Measurements from ENCODE around the gene GATAD2A. TPM values are rescaled to one million over a fixed set of nuclear protein-coding genes. Genes with fewer than 3 reads are reported as not detected.
A peak's percentile ranks its signal among the peaks of the same experiment; 100 is the strongest.
"Not testable (repeated sequence)": the region's sequence is repeated elsewhere in the genome, so short reads cannot be mapped to it uniquely, and the experiment has no call there.

GATAD2A gene
- total and polyA plus RNA-seq, 10 of the 15 experiments (the other 5 are each of a cell fraction or from before 2014, with no cell fraction given), result 2.6 to 173 (median 32.0) TPM

GRCh38 chr19:19471682-19472081 is 66.2 kb downstream of the GATAD2A start:
- no peak overlapping the region for H2AFZ ChIP-seq (ENCODE audit: control insufficient read depth, low read depth, low read length)
- H3K4me2 ChIP-seq (ENCODE audit: control insufficient read depth, insufficient read depth), result peak overlapping the region; percentile 52; the same call in 1 of the 2 replicates
- ChIA-PET CTCF (interaction anchor here (0.6 to 0.9 kb wide), 3 partner anchors 18 to 129 kb away, joined by 3 to 4 read pairs (median 3); no protein-coding TSS in a partner anchor), SMC1A (ENCODE audit: uncharacterized antibody, unreplicated experiment) (interaction anchor here (1.2 to 1.4 kb wide), 2 partner anchors 9 to 13 kb away, joined by 3 read pairs; no protein-coding TSS in a partner anchor), POLR2A (no interaction called here), RAD21 (ENCODE audit: unreplicated experiment) (no interaction called here)
- 18% methylated on average over 6 of the region's 6 CpGs for WGBS (ENCODE audit: insufficient coverage, insufficient replicate concordance, low lambda C conversion rate, missing lambda C conversion rate)
- H3K27ac ChIP-seq (ENCODE audit: control insufficient read depth, insufficient read depth), result 0 out of 2 replicates have a peak overlapping the region, but pooled peaks have one; percentile 3
- peaks cover 5% of the 10 kb centered on the region for H4K20me1 ChIP-seq (ENCODE audit: control insufficient read depth, insufficient read depth)
- in situ Hi-C loops (cut with MboI) (no loop called here), intact Hi-C loops (cut with micrococcal nuclease; ENCODE audit: unreplicated experiment) (loop anchor here (5.0 kb wide), 1 partner anchor 84 kb away; no protein-coding TSS in a partner anchor)
- no peaks in the 10 kb centered on the region for H3K27me3 ChIP-seq (replicated peaks in 1 of 2; ENCODE audit: control insufficient read depth in 2 of 2, insufficient read depth in 2 of 2, low read length in 1 of 2)
- peaks cover 24% of the 10 kb centered on the region for H3K79me2 ChIP-seq (ENCODE audit: control insufficient read depth, insufficient read depth, low read length)
- TF ChIP-seq RUNX3 (IDR thresholded peaks at IDR 0.05; ENCODE audit: low read length) (peak; percentile 61), HDGF (IDR thresholded peaks at IDR 0.05) (no peak), IRF3 (IDR thresholded peaks at IDR 0.05) (no peak), ZNF687 (IDR thresholded peaks at IDR 0.05) (no peak), EZH2 (IDR thresholded peaks at IDR 0.05; ENCODE audit: borderline replicate concordance, control insufficient read depth, low read depth, low read length) (no peak), CTCF (IDR thresholded peaks at IDR 0.05 in 2 of 3, conservative IDR thresholded peaks at IDR 0.05 in 1 of 3; ENCODE audit: control insufficient read depth in 2 of 3, extremely low read depth in 1 of 3, insufficient read depth in 1 of 3, low read depth in 3 of 3, low read length in 3 of 3) (no peak), POLR2A (IDR thresholded peaks at IDR 0.05; ENCODE audit: low read depth, low read length) (peak; percentile 29; the same call in 1 of the 2 replicates)
- peaks cover 36% of the 10 kb centered on the region for H3K4me1 ChIP-seq (ENCODE audit: control insufficient read depth, insufficient read depth, low read length)
- FAIRE-seq (no peak), ATAC-seq (peak; percentile 60), DNase-seq (ENCODE audit: low read depth, low spot score) (no peak)
- H3K36me3 ChIP-seq (ENCODE audit: control insufficient read depth in 2 of 2, insufficient read depth in 2 of 2, low read length in 1 of 2), result peaks cover 12% of the 10 kb centered on the region in 2 experiments
- H3K9me3 ChIP-seq (replicated peaks; ENCODE audit: control insufficient read depth, insufficient read depth, low read length), result peaks cover 25% of the 10 kb centered on the region
- no peak overlapping the region for H3K9ac ChIP-seq (ENCODE audit: control insufficient read depth, insufficient read depth, low read length)
- no peak overlapping the region for H3K4me3 ChIP-seq
- BruUV-seq (replicated peaks), result no TSS peak

GRCh38 chr19:19472106-19472505 is 66.6 kb downstream of the GATAD2A start:
- BruUV-seq (replicated peaks); RAD21 ChIA-PET (ENCODE audit: unreplicated experiment); FAIRE-seq; DNase-seq (ENCODE audit: low read depth, low spot score); H3K4me3 ChIP-seq; H2AFZ ChIP-seq (ENCODE audit: control insufficient read depth, low read depth, low read length); H3K27me3 ChIP-seq (replicated peaks in 1 of 2; ENCODE audit: control insufficient read depth in 2 of 2, insufficient read depth in 2 of 2, low read length in 1 of 2); H3K9ac ChIP-seq (ENCODE audit: control insufficient read depth, insufficient read depth, low read length); POLR2A ChIA-PET; H4K20me1 ChIP-seq (ENCODE audit: control insufficient read depth, insufficient read depth); in situ Hi-C loops (cut with MboI): not testable (repeated sequence)
- peak overlapping the region; percentile 52; the same call in 1 of the 2 replicates for H3K4me2 ChIP-seq (ENCODE audit: control insufficient read depth, insufficient read depth)
- peaks cover 10 to 11% of the 10 kb centered on the region in 2 experiments for H3K36me3 ChIP-seq (ENCODE audit: control insufficient read depth in 2 of 2, insufficient read depth in 2 of 2, low read length in 1 of 2)
- intact Hi-C loops (cut with micrococcal nuclease; ENCODE audit: unreplicated experiment), result loop anchor here (5.0 kb wide), 1 partner anchor 85 kb away; no protein-coding TSS in a partner anchor
- peaks cover 36% of the 10 kb centered on the region for H3K4me1 ChIP-seq (ENCODE audit: control insufficient read depth, insufficient read depth, low read length)
- SMC1A ChIA-PET (ENCODE audit: uncharacterized antibody, unreplicated experiment), result interaction anchor here (1.2 to 1.4 kb wide), 2 partner anchors 9 to 13 kb away, joined by 3 read pairs; no protein-coding TSS in a partner anchor
- CTCF ChIA-PET, result interaction anchor here (0.6 to 0.9 kb wide), 3 partner anchors 18 to 128 kb away, joined by 3 to 4 read pairs (median 3); no protein-coding TSS in a partner anchor
- H3K79me2 ChIP-seq (ENCODE audit: control insufficient read depth, insufficient read depth, low read length), result peaks cover 24% of the 10 kb centered on the region
- H3K27ac ChIP-seq (ENCODE audit: control insufficient read depth, insufficient read depth), result 0 out of 2 replicates have a peak overlapping the region, but pooled peaks have one; percentile 3
- 26% methylated on average over 5 of the region's 5 CpGs for WGBS (ENCODE audit: insufficient coverage, insufficient replicate concordance, low lambda C conversion rate, missing lambda C conversion rate)
- peaks cover 23% of the 10 kb centered on the region for H3K9me3 ChIP-seq (replicated peaks; ENCODE audit: control insufficient read depth, insufficient read depth, low read length)
- peak; percentile 26 for ATAC-seq

Measured in GM12878 (cell line).